ENCODE data around the gene SRSF12.

The SRSF12 gene

GRCh38 chr6:89118931-89119330 is 1.1 kb upstream of the SRSF12 start:
- Histone ChIP-seq H3K27me3 (ENCODE audit: insufficient read depth, low read length, poor library complexity) (no peaks in the 10 kb centered on the region), H4K8ac (ENCODE audit: low read depth, low read length) (no peak overlapping the region), H3K27ac (ENCODE audit: low read depth, low read length) (no peak overlapping the region), H2BK5ac (ENCODE audit: low read length) (no peak overlapping the region), H2AK5ac (ENCODE audit: low read length) (no peak overlapping the region), H3K79me1 (ENCODE audit: low read length) (no peaks in the 10 kb centered on the region), H3K79me2 (ENCODE audit: control insufficient read depth, insufficient read depth, low read length) (no peaks in the 10 kb centered on the region), H3K36me3 (ENCODE audit: control insufficient read depth, insufficient read depth, low read length) (no peaks in the 10 kb centered on the region), H3K18ac (ENCODE audit: low read length) (no peak overlapping the region), H3K23ac (ENCODE audit: low read length) (no peak overlapping the region), H3K4me2 (ENCODE audit: low read length) (no peak overlapping the region), H3K4me1 (ENCODE audit: control insufficient read depth, low read depth, low read length) (no peaks in the 10 kb centered on the region), H3K9ac (ENCODE audit: low read length) (no peak overlapping the region), H3K56ac (ENCODE audit: low read length) (no peak overlapping the region), H3K4me3 (ENCODE audit: low read length) (no peak overlapping the region), H2BK15ac (replicated peaks; ENCODE audit: low read depth) (no peak overlapping the region), H3K4ac (ENCODE audit: low read depth, low read length) (no peak overlapping the region), H2BK120ac (ENCODE audit: low read depth, low read length) (no peak overlapping the region), H4K5ac (ENCODE audit: low read length) (no peak overlapping the region)
- no peak for DNase-seq
- no CpG with 5 or more reads among the region's 8 CpGs for WGBS (ENCODE audit: extremely low coverage, insufficient coverage, low lambda C conversion rate)

- Histone ChIP-seq H3K4me3 (ENCODE audit: low read length) (peak overlapping the region; percentile 60), H2BK120ac (ENCODE audit: low read depth, low read length) (no peak overlapping the region), H3K27ac (ENCODE audit: low read depth, low read length) (no peak overlapping the region), H4K5ac (ENCODE audit: low read length) (no peak overlapping the region), H3K23ac (ENCODE audit: low read length) (peak overlapping the region; percentile 45), H3K27me3 (ENCODE audit: insufficient read depth, low read length, poor library complexity) (no peaks in the 10 kb centered on the region), H2AK5ac (ENCODE audit: low read length) (no peak overlapping the region), H3K79me1 (ENCODE audit: low read length) (no peaks in the 10 kb centered on the region), H3K9ac (ENCODE audit: low read length) (peak overlapping the region; percentile 80), H3K79me2 (ENCODE audit: control insufficient read depth, insufficient read depth, low read length) (no peaks in the 10 kb centered on the region), H3K4me2 (ENCODE audit: low read length) (peak overlapping the region; percentile 71), H3K56ac (ENCODE audit: low read length) (peak overlapping the region; percentile 87), H3K4me1 (ENCODE audit: control insufficient read depth, low read depth, low read length) (no peaks in the 10 kb centered on the region), H3K36me3 (ENCODE audit: control insufficient read depth, insufficient read depth, low read length) (no peaks in the 10 kb centered on the region), H2BK15ac (replicated peaks; ENCODE audit: low read depth) (no peak overlapping the region), H4K8ac (ENCODE audit: low read depth, low read length) (no peak overlapping the region), H3K4ac (ENCODE audit: low read depth, low read length) (no peak overlapping the region), H2BK5ac (ENCODE audit: low read length) (no peak overlapping the region), H3K18ac (ENCODE audit: low read length) (peak overlapping the region; percentile 41)
- WGBS (ENCODE audit: extremely low coverage, insufficient coverage, low lambda C conversion rate) = no CpG with 5 or more reads among the region's 6 CpGs
- no peak for DNase-seq
Measured at GRCh38 chr6:89116702-89117101, 1.2 kb downstream of the SRSF12 start.

GRCh38 chr6:89111933-89112332 is 5.9 kb downstream of the SRSF12 start:
- Histone ChIP-seq H3K4me1 (ENCODE audit: control insufficient read depth, low read depth, low read length) (no peaks in the 10 kb centered on the region), H3K79me2 (ENCODE audit: control insufficient read depth, insufficient read depth, low read length) (no peaks in the 10 kb centered on the region), H3K79me1 (ENCODE audit: low read length) (no peaks in the 10 kb centered on the region), H3K4me3 (ENCODE audit: low read length) (no peak overlapping the region), H4K8ac (ENCODE audit: low read depth, low read length) (no peak overlapping the region), H3K36me3 (ENCODE audit: control insufficient read depth, insufficient read depth, low read length) (no peaks in the 10 kb centered on the region), H2BK120ac (ENCODE audit: low read depth, low read length) (no peak overlapping the region), H3K27me3 (ENCODE audit: insufficient read depth, low read length, poor library complexity) (no peaks in the 10 kb centered on the region), H3K9ac (ENCODE audit: low read length) (no peak overlapping the region), H2BK5ac (ENCODE audit: low read length) (no peak overlapping the region), H3K56ac (ENCODE audit: low read length) (no peak overlapping the region), H4K5ac (ENCODE audit: low read length) (no peak overlapping the region), H3K4me2 (ENCODE audit: low read length) (no peak overlapping the region), H3K18ac (ENCODE audit: low read length) (no peak overlapping the region), H2BK15ac (replicated peaks; ENCODE audit: low read depth) (no peak overlapping the region), H3K23ac (ENCODE audit: low read length) (no peak overlapping the region), H3K27ac (ENCODE audit: low read depth, low read length) (no peak overlapping the region), H3K4ac (ENCODE audit: low read depth, low read length) (no peak overlapping the region), H2AK5ac (ENCODE audit: low read length) (no peak overlapping the region)
- DNase-seq = no peak
- WGBS (ENCODE audit: extremely low coverage, insufficient coverage, low lambda C conversion rate) = no CpG with 5 or more reads among the region's 9 CpGs

GRCh38 chr6:89110284-89110683 is 7.6 kb downstream of the SRSF12 start:
- H3K4ac ChIP-seq (ENCODE audit: low read depth, low read length) = no peak overlapping the region
- WGBS (ENCODE audit: extremely low coverage, insufficient coverage, low lambda C conversion rate) = no CpG with 5 or more reads among the region's 3 CpGs

GRCh38 chr6:89100114-89100513 is 17.8 kb downstream of the SRSF12 start:
- no peak overlapping the region for H2AK5ac ChIP-seq (ENCODE audit: low read length)
- no peak overlapping the region for H3K23ac ChIP-seq (ENCODE audit: low read length)
- H2BK120ac ChIP-seq (ENCODE audit: low read depth, low read length) = no peak overlapping the region
- H3K4me3 ChIP-seq (ENCODE audit: low read length) = no peak overlapping the region
- no peaks in the 10 kb centered on the region for H3K79me2 ChIP-seq (ENCODE audit: control insufficient read depth, insufficient read depth, low read length)
- no peaks in the 10 kb centered on the region for H3K4me1 ChIP-seq (ENCODE audit: control insufficient read depth, low read depth, low read length)
- no peak overlapping the region for H4K5ac ChIP-seq (ENCODE audit: low read length)
- no peaks in the 10 kb centered on the region for H3K79me1 ChIP-seq (ENCODE audit: low read length)
- no peaks in the 10 kb centered on the region for H3K27me3 ChIP-seq (ENCODE audit: insufficient read depth, low read length, poor library complexity)
- H3K56ac ChIP-seq (ENCODE audit: low read length) = no peak overlapping the region
- WGBS (ENCODE audit: extremely low coverage, insufficient coverage, low lambda C conversion rate) = no CpG with 5 or more reads among the region's 2 CpGs
- peaks cover 1% of the 10 kb centered on the region for H3K36me3 ChIP-seq (ENCODE audit: control insufficient read depth, insufficient read depth, low read length)
- H3K4ac ChIP-seq (ENCODE audit: low read depth, low read length) = no peak overlapping the region
- H3K18ac ChIP-seq (ENCODE audit: low read length) = no peak overlapping the region
- no peak overlapping the region for H3K27ac ChIP-seq (ENCODE audit: low read depth, low read length)
- no peak overlapping the region for H2BK15ac ChIP-seq (replicated peaks; ENCODE audit: low read depth)
- no peak overlapping the region for H3K4me2 ChIP-seq (ENCODE audit: low read length)
- H2BK5ac ChIP-seq (ENCODE audit: low read length) = no peak overlapping the region
- no peak overlapping the region for H4K8ac ChIP-seq (ENCODE audit: low read depth, low read length)
- DNase-seq = no peak
- H3K9ac ChIP-seq (ENCODE audit: low read length) = no peak overlapping the region

More at GRCh38 chr6:89110284-89110683, 7.6 kb downstream of the SRSF12 start:
- H3K4me2 ChIP-seq (ENCODE audit: low read length) = no peak overlapping the region
- H3K36me3 ChIP-seq (ENCODE audit: control insufficient read depth, insufficient read depth, low read length) = no peaks in the 10 kb centered on the region
- H3K4me3 ChIP-seq (ENCODE audit: low read length) = no peak overlapping the region
- H4K8ac ChIP-seq (ENCODE audit: low read depth, low read length) = no peak overlapping the region
- H3K4me1 ChIP-seq (ENCODE audit: control insufficient read depth, low read depth, low read length) = no peaks in the 10 kb centered on the region
- H2BK5ac ChIP-seq (ENCODE audit: low read length) = no peak overlapping the region
- H3K18ac ChIP-seq (ENCODE audit: low read length) = no peak overlapping the region
- H2BK120ac ChIP-seq (ENCODE audit: low read depth, low read length) = no peak overlapping the region
- H2AK5ac ChIP-seq (ENCODE audit: low read length) = no peak overlapping the region
- no peaks in the 10 kb centered on the region for H3K79me1 ChIP-seq (ENCODE audit: low read length)
- H3K79me2 ChIP-seq (ENCODE audit: control insufficient read depth, insufficient read depth, low read length) = no peaks in the 10 kb centered on the region
- H3K9ac ChIP-seq (ENCODE audit: low read length) = no peak overlapping the region
- no peak for DNase-seq
- H2BK15ac ChIP-seq (replicated peaks; ENCODE audit: low read depth) = no peak overlapping the region
- no peaks in the 10 kb centered on the region for H3K27me3 ChIP-seq (ENCODE audit: insufficient read depth, low read length, poor library complexity)
- no peak overlapping the region for H3K23ac ChIP-seq (ENCODE audit: low read length)
- H3K27ac ChIP-seq (ENCODE audit: low read depth, low read length) = no peak overlapping the region
- no peak overlapping the region for H3K56ac ChIP-seq (ENCODE audit: low read length)
- no peak overlapping the region for H4K5ac ChIP-seq (ENCODE audit: low read length)

- no peak overlapping the region for H3K27ac ChIP-seq (ENCODE audit: low read depth, low read length)
- no peak overlapping the region for H2BK5ac ChIP-seq (ENCODE audit: low read length)
- no peak overlapping the region for H3K23ac ChIP-seq (ENCODE audit: low read length)
- no peak for DNase-seq
- H3K4me2 ChIP-seq (ENCODE audit: low read length) = no peak overlapping the region
- no peak overlapping the region for H3K4ac ChIP-seq (ENCODE audit: low read depth, low read length)
- H2BK15ac ChIP-seq (replicated peaks; ENCODE audit: low read depth) = no peak overlapping the region
- no peak overlapping the region for H4K5ac ChIP-seq (ENCODE audit: low read length)
- no peaks in the 10 kb centered on the region for H3K4me1 ChIP-seq (ENCODE audit: control insufficient read depth, low read depth, low read length)
- H3K18ac ChIP-seq (ENCODE audit: low read length) = no peak overlapping the region
- H3K27me3 ChIP-seq (ENCODE audit: insufficient read depth, low read length, poor library complexity) = no peaks in the 10 kb centered on the region
- H2AK5ac ChIP-seq (ENCODE audit: low read length) = no peak overlapping the region
- H3K4me3 ChIP-seq (ENCODE audit: low read length) = no peak overlapping the region
- no peaks in the 10 kb centered on the region for H3K36me3 ChIP-seq (ENCODE audit: control insufficient read depth, insufficient read depth, low read length)
- H3K56ac ChIP-seq (ENCODE audit: low read length) = no peak overlapping the region
- no peak overlapping the region for H2BK120ac ChIP-seq (ENCODE audit: low read depth, low read length)
- no peaks in the 10 kb centered on the region for H3K79me2 ChIP-seq (ENCODE audit: control insufficient read depth, insufficient read depth, low read length)
- no peak overlapping the region for H3K9ac ChIP-seq (ENCODE audit: low read length)
- WGBS (ENCODE audit: extremely low coverage, insufficient coverage, low lambda C conversion rate) = no CpG with 5 or more reads among the region's 8 CpGs
- H4K8ac ChIP-seq (ENCODE audit: low read depth, low read length) = no peak overlapping the region
- no peaks in the 10 kb centered on the region for H3K79me1 ChIP-seq (ENCODE audit: low read length)
Measured at GRCh38 chr6:89098461-89098860, 19.4 kb downstream of the SRSF12 start.
